H1 (cell line): Measurements from ENCODE around the gene MUSTN1. TPM values are rescaled to one million over a fixed set of nuclear protein-coding genes. Genes with fewer than 3 reads are reported as not detected.

Experiments used
- GABPA ChIP-seq: IDR thresholded peaks from 2 replicates; pipeline ENCODE4 v1.6.1; 2011; ENCODE audit warnings: mild to moderate bottlenecking, low read length, moderate library complexity, borderline replicate concordance; ENCODE audit not compliant: insufficient read depth
- NRF1 ChIP-seq: IDR thresholded peaks from 2 replicates; pipeline ENCODE4 v1.6.1; 2011; ENCODE audit warnings: mild to moderate bottlenecking, low read depth, low read length, improper control_type of control experiment
- USF2 ChIP-seq: IDR thresholded peaks from 2 replicates; pipeline ENCODE4 v1.6.1; 2011; ENCODE audit warnings: low read length, improper control_type of control experiment
- polyA plus RNA-seq, 7 experiments: library from polyadenylated mRNA; depleted of rRNA in 3 of 7; stranded (reverse) in 5 of 7; unstranded in 2 of 7; fragments of >200 nt in 5 of 7; fragments of 200-250 nt in 2 of 7; gene quantifications; 1 replicate in 5 of 7; 2 replicates in 1 of 7; 4 replicates in 1 of 7; pipeline versions ENCODE4 v1.2.1 to v1.2.3, GENCODE V29; 2011 to 2013; ENCODE audit warnings: missing spikeins in 2 of 7, mixed read lengths in 2 of 7
- total RNA-seq: library from RNA; stranded (reverse); fragmentation: NEBNext Ultra II Directional; extraction: Animal tissue kit (Norgen Biotek cat#: 25700); gene quantifications from 2 replicates; pipeline ENCODE4 v1.2.1, GENCODE V29; 2021

MUSTN1 gene
- total and polyA plus RNA-seq, 2 of the 8 experiments (the other 6 are each of a cell fraction or from before 2014, with no cell fraction given), result 1.1 to 2.4 TPM

- TF ChIP-seq USF2, result no peak
- no peak for TF ChIP-seq GABPA
- no peak for TF ChIP-seq NRF1
- TF ChIP-seq, all 59 proteins: peak for 0
Observed at GRCh38 chr3:52794612-52795099, 40.2 kb downstream of the MUSTN1 start, which contains the start of gene ITIH3 (continued).
